NCI-H2171 (cell line): ENCODE results near the gene DTX3.
A peak's percentile ranks its signal among the peaks of the same experiment; 100 is the strongest.
"Not testable (repeated sequence)": the region's sequence is repeated elsewhere in the genome, so short reads cannot be mapped to it uniquely, and the experiment has no call there.

ENCODE experiments used
- DNase-seq: peaks from one replicate; lab custom pipeline; 2025; lab: John Stamatoyannopoulos, UW

DTX3 gene

GRCh38 chr12:57583008-57583831 is 21.4 kb upstream of the DTX3 start:
- DNase-seq = peak; percentile 77

- DNase-seq = no peak
These were observed 20.6 kb upstream of the DTX3 start for GRCh38 chr12:57584050-57584449.

GRCh38 chr12:57584690-57585089 is 19.9 kb upstream of the DTX3 start:
- DNase-seq = no peak

GRCh38 chr12:57585156-57585555 is 19.5 kb upstream of the DTX3 start:
- DNase-seq = no peak

GRCh38 chr12:57586128-57586527 is 18.5 kb upstream of the DTX3 start:
- no peak for DNase-seq

- DNase-seq = no peak
These were observed 17.7 kb upstream of the DTX3 start for GRCh38 chr12:57586832-57587429.

GRCh38 chr12:57588951-57589610 is 15.5 kb upstream of the DTX3 start:
- DNase-seq = not testable (repeated sequence)

- no peak for DNase-seq
These were observed 14.2 kb upstream of the DTX3 start for GRCh38 chr12:57590479-57590863.

GRCh38 chr12:57590864-57591781 is 13.5 kb upstream of the DTX3 start, which contains the start of gene PIP4K2C:
Gene PIP4K2C (plus strand): TSS chr12:57591192. CDS start chr12:57591290, 98 bp downstream.
- peak; percentile 73 for DNase-seq

GRCh38 chr12:57591782-57592325 is 12.8 kb upstream of the DTX3 start:
- no peak for DNase-seq

- DNase-seq = peak; percentile 3
These were observed 12.0 kb upstream of the DTX3 start for GRCh38 chr12:57592551-57593165.

GRCh38 chr12:57593187-57593586 is 11.4 kb upstream of the DTX3 start:
- no peak for DNase-seq

- DNase-seq = no peak
These were observed 4.2 kb upstream of the DTX3 start for GRCh38 chr12:57600395-57600794.

- no peak for DNase-seq
These were observed 2.1 kb upstream of the DTX3 start for GRCh38 chr12:57602544-57602943.

- no peak for DNase-seq
These were observed 1.3 kb upstream of the DTX3 start for GRCh38 chr12:57603324-57603723.

GRCh38 chr12:57603815-57604453 is 690 bp upstream of the DTX3 start:
- peak; percentile 12 for DNase-seq

- no peak for DNase-seq
These were observed 577 bp downstream of the DTX3 start for GRCh38 chr12:57604992-57605810.

- no peak for DNase-seq
These were observed 1.2 kb downstream of the DTX3 start for GRCh38 chr12:57605811-57606311.

GRCh38 chr12:57606399-57606798 is 1.8 kb downstream of the DTX3 start:
- no peak for DNase-seq

GRCh38 chr12:57606821-57607220 is 2.2 kb downstream of the DTX3 start:
- no peak for DNase-seq
